ENCODE results near the gene ARL16.

Gene ARL16

GRCh38 chr17:81702934-81703746 lies 19.5 kb upstream of the ARL16 start, which contains the start of gene MRPL12:
Gene MRPL12, plus strand, starts transcription at chr17:81703367. Its CDS starts 135 bp downstream, at chr17:81703502.
- DNase-seq (ENCODE audit: extremely low spot score) = peak; percentile 94
- ChIA-PET CTCF (interaction anchor here (1.2 to 1.8 kb wide), 4 partner anchors 10 to 24 kb away, joined by 3 to 5 read pairs (median 4); partner anchors contain the start of genes ARL16 and HGS), POLR2A (interaction anchor here (0.6 to 4.1 kb wide), 20 partner anchors 10 to 320 kb away, joined by 3 to 120 read pairs (median 5); partner anchors contain the start of genes ARL16, CCDC137, CENPX and FAAP100)
- no peak for TF ChIP-seq ZNF384 (IDR thresholded peaks at IDR 0.05)
- TF ChIP-seq L3MBTL2 (conservative IDR thresholded peaks at IDR 0.05) = peak; percentile 87
- TF ChIP-seq PKNOX1 (IDR thresholded peaks at IDR 0.05) = no peak
- TF ChIP-seq ELF4 (IDR thresholded peaks at IDR 0.05) = peak; percentile 50

DNA sequence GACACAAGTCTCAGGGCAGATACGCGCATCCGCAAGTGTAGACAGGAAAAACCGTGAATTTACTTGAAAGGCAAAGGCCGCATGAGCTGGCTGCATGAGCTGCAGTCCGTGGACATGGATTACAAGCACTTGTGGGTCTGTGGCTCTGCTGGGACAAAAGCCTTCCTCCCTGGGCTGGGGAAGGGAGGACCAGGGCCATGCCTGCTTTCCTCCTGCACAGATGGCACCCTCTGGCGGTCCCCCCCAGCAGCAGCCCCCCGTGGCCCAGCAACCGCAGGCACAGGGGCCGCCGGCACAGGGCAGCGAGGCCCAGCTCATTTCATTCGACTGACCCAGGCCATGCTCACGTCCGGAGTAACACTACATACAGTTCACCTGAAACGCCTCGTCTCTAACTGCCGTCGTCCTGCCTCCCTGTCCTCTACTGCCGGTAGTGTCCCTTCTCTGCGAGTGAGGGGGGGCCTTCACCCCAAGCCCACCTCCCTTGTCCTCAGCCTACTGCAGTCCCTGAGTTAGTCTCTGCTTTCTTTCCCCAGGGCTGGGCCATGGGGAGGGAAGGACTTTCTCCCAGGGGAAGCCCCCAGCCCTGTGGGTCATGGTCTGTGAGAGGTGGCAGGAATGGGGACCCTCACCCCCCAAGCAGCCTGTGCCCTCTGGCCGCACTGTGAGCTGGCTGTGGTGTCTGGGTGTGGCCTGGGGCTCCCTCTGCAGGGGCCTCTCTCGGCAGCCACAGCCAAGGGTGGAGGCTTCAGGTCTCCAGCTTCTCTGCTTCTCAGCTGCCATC lies 17.9 kb upstream of the ARL16 start:
- TF ChIP-seq NFRKB (IDR thresholded peaks at IDR 0.05) (no peak), FOXK2 (IDR thresholded peaks at IDR 0.05) (no peak), CTBP1 (IDR thresholded peaks at IDR 0.05; ENCODE audit: borderline replicate concordance) (no peak), SP1 (IDR thresholded peaks at IDR 0.05) (no peak), FOXA1 (IDR thresholded peaks at IDR 0.05) (no peak), ARNT (IDR thresholded peaks at IDR 0.05) (no peak), ELF4 (IDR thresholded peaks at IDR 0.05) (no peak), PKNOX1 (IDR thresholded peaks at IDR 0.05) (no peak), L3MBTL2 (conservative IDR thresholded peaks at IDR 0.05) (no peak), BHLHE40 (IDR thresholded peaks at IDR 0.05; ENCODE audit: borderline replicate concordance) (no peak), TARDBP (IDR thresholded peaks at IDR 0.05) (no peak), LEF1 (IDR thresholded peaks at IDR 0.05; ENCODE audit: borderline replicate concordance) (no peak), FOXM1 (IDR thresholded peaks at IDR 0.05; ENCODE audit: borderline replicate concordance) (no peak), ZNF384 (IDR thresholded peaks at IDR 0.05) (no peak)
- DNase-seq (ENCODE audit: extremely low spot score) = no peak
- ChIA-PET CTCF (interaction anchor here (1.2 to 1.8 kb wide), 4 partner anchors 12 to 26 kb away, joined by 3 to 5 read pairs (median 4); partner anchors contain the start of genes ARL16 and HGS), POLR2A (interaction anchor here (0.7 to 4.1 kb wide), 7 partner anchors 11 to 37 kb away, joined by 3 to 120 read pairs (median 12); partner anchors contain the start of genes ARL16, CCDC137, HGS and OXLD1)

GRCh38 chr17:81700353-81701287 lies 17.0 kb upstream of the ARL16 start:
- TF ChIP-seq TARDBP (IDR thresholded peaks at IDR 0.05) = no peak
- no peak for TF ChIP-seq HDGF (IDR thresholded peaks at IDR 0.05; ENCODE audit: borderline replicate concordance)
- TF ChIP-seq BHLHE40 (IDR thresholded peaks at IDR 0.05; ENCODE audit: borderline replicate concordance) = no peak
- no peak for TF ChIP-seq FOXK2 (IDR thresholded peaks at IDR 0.05)
- no peak for TF ChIP-seq ZNF384 (IDR thresholded peaks at IDR 0.05)
- no peak for TF ChIP-seq FOXA1 (IDR thresholded peaks at IDR 0.05)
- no peak for TF ChIP-seq SP1 (IDR thresholded peaks at IDR 0.05)
- TF ChIP-seq SUZ12 (IDR thresholded peaks at IDR 0.05) = no peak
- TF ChIP-seq LEF1 (IDR thresholded peaks at IDR 0.05; ENCODE audit: borderline replicate concordance) = no peak
- no peak for TF ChIP-seq ARNT (IDR thresholded peaks at IDR 0.05)
- TF ChIP-seq NFRKB (IDR thresholded peaks at IDR 0.05) = no peak
- TF ChIP-seq ELF4 (IDR thresholded peaks at IDR 0.05) = no peak
- TF ChIP-seq L3MBTL2 (conservative IDR thresholded peaks at IDR 0.05) = no peak
- TF ChIP-seq PKNOX1 (IDR thresholded peaks at IDR 0.05) = no peak
- CTCF ChIA-PET = interaction anchor here (1.2 kb wide), 1 partner anchor 25 kb away, joined by 3 read pairs; no protein-coding TSS in a partner anchor
- no peak for DNase-seq (ENCODE audit: extremely low spot score)
- POLR2A ChIA-PET = interaction anchor here (0.7 to 4.1 kb wide), 7 partner anchors 10 to 36 kb away, joined by 3 to 120 read pairs (median 12); partner anchors contain the start of genes ARL16, CCDC137, HGS and OXLD1

DNA sequence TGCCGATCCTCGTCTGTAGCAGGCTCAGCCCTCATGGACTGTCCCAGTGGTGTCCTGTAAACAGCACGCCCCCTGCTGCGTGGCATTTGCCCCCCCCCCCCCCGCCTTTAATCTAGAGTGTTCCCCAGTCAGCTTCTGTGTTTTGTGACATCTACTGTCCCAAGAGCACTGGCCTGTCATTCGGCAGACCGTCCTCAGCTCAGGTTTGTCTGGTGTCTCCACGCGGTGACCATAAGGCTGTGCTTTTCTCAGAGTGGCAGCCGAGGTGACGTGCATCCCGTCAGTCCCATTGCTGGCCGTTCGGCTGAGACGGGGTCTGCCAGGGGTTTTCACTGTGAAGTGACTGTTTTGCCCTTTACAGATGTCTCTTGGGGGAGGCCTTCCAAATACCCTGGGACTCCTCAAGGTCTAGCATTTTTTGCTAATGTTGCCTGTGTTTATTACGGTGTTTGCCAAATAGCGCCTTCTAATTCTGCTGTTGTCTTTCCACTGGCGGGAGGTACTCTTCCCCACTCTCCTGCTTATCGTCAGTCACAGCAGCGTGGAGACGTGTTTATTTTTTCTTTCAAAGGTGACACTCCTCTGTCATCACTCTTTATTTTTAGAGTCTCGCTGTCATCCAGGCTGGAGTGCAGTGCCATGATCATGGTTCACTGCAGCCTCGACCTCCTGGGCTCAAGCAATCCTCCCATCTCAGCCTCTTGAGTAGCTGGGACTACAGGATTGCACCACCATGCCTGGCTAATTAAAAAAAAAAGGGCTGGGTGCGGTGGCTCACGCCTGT lies 13.9 kb upstream of the ARL16 start:
- ChIA-PET CTCF (interaction anchor here (0.7 kb wide), 1 partner anchor 98 kb away, joined by 4 read pairs; no protein-coding TSS in a partner anchor), POLR2A (interaction anchor here (2.1 to 2.3 kb wide), 2 partner anchors 12 to 13 kb away, joined by 9 to 24 read pairs; partner anchors contain the start of genes ARL16 and HGS)
- no peak for DNase-seq (ENCODE audit: extremely low spot score)
- TF ChIP-seq LEF1 (IDR thresholded peaks at IDR 0.05; ENCODE audit: borderline replicate concordance) (no peak), SUZ12 (IDR thresholded peaks at IDR 0.05) (no peak), TARDBP (IDR thresholded peaks at IDR 0.05) (no peak), BHLHE40 (IDR thresholded peaks at IDR 0.05; ENCODE audit: borderline replicate concordance) (no peak), ZNF384 (IDR thresholded peaks at IDR 0.05) (no peak), SP1 (IDR thresholded peaks at IDR 0.05) (no peak), ELF4 (IDR thresholded peaks at IDR 0.05) (no peak), ARNT (IDR thresholded peaks at IDR 0.05) (no peak), HDGF (IDR thresholded peaks at IDR 0.05; ENCODE audit: borderline replicate concordance) (no peak), CTBP1 (IDR thresholded peaks at IDR 0.05; ENCODE audit: borderline replicate concordance) (no peak), FOXK2 (IDR thresholded peaks at IDR 0.05) (no peak), FOXM1 (IDR thresholded peaks at IDR 0.05; ENCODE audit: borderline replicate concordance) (no peak), NFRKB (IDR thresholded peaks at IDR 0.05) (no peak), FOXA1 (IDR thresholded peaks at IDR 0.05) (no peak), PKNOX1 (IDR thresholded peaks at IDR 0.05) (no peak), L3MBTL2 (conservative IDR thresholded peaks at IDR 0.05) (no peak)

Measured in HEK293T (cell line).